Measurements from ENCODE around the gene NHLRC1.

The NHLRC1 gene

GRCh38 chr6:18110162-18110561 is 12.3 kb downstream of the NHLRC1 start:
- no peak for TF ChIP-seq CTCF (IDR thresholded peaks at IDR 0.05)

GRCh38 chr6:18107061-18107460 is 15.4 kb downstream of the NHLRC1 start:
- TF ChIP-seq CTCF (IDR thresholded peaks at IDR 0.05), result no peak

GRCh38 chr6:18102783-18103509 is 19.5 kb downstream of the NHLRC1 start:
- no peak for TF ChIP-seq CTCF (IDR thresholded peaks at IDR 0.05)

GRCh38 chr6:18101873-18102272 is 20.6 kb downstream of the NHLRC1 start:
- TF ChIP-seq CTCF (IDR thresholded peaks at IDR 0.05), result no peak

GRCh38 chr6:18101271-18101670 is 21.2 kb downstream of the NHLRC1 start:
- TF ChIP-seq CTCF (IDR thresholded peaks at IDR 0.05), result no peak

GRCh38 chr6:18100296-18100695 is 22.2 kb downstream of the NHLRC1 start:
- no peak for TF ChIP-seq CTCF (IDR thresholded peaks at IDR 0.05)

GRCh38 chr6:18099511-18099910 is 23.0 kb downstream of the NHLRC1 start:
- no peak for TF ChIP-seq CTCF (IDR thresholded peaks at IDR 0.05)

GRCh38 chr6:18096423-18096822 is 26.1 kb downstream of the NHLRC1 start:
- no peak for TF ChIP-seq CTCF (IDR thresholded peaks at IDR 0.05)

Data from LNCAP (cell line).